A673 (cell line): ENCODE data around the gene CST8.

Experiments used
- EZH2 ChIP-seq: fragments of 200-600 bp; sonication (generic); IDR thresholded peaks from 2 replicates; pipeline ENCODE4 v1.6.1; 2017; ENCODE audit warnings: borderline replicate concordance, low read depth, mild to moderate bottlenecking, mixed read lengths, antibody characterized with exemption, low read length; ENCODE audit not compliant: poor library complexity, severe bottlenecking
- TF ChIP-seq, protein P1 (sequence below): fragments of 300-800, 200-600 bp; sonication (generic); conservative IDR thresholded peaks from 2 replicates; pipeline ENCODE4 v1.5.1; 2017; ENCODE audit warnings: low read depth, mild to moderate bottlenecking, antibody characterized with exemption, low read length, moderate library complexity, mixed read lengths

DNA sequence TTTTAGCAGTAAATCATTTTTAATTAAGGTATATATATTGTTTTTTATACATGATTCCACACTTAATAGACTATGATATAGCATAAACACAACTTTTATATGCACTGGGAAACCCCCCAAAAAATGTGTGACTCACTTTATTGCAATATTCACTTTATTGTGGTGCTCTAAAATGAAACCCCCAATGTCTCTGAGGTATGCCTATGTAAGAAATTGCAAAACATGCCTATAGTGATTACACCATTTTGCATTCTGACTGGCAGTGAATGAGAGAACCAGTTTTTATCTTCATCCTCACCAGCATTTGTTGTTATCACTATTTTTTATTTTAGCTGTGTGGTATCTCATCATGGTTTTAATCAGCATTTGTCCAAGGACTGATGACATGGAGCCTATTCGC lies 29.7 kb upstream of the CST8 start:
- no peak for TF ChIP-seq EZH2
- TF ChIP-seq, protein P1, sequence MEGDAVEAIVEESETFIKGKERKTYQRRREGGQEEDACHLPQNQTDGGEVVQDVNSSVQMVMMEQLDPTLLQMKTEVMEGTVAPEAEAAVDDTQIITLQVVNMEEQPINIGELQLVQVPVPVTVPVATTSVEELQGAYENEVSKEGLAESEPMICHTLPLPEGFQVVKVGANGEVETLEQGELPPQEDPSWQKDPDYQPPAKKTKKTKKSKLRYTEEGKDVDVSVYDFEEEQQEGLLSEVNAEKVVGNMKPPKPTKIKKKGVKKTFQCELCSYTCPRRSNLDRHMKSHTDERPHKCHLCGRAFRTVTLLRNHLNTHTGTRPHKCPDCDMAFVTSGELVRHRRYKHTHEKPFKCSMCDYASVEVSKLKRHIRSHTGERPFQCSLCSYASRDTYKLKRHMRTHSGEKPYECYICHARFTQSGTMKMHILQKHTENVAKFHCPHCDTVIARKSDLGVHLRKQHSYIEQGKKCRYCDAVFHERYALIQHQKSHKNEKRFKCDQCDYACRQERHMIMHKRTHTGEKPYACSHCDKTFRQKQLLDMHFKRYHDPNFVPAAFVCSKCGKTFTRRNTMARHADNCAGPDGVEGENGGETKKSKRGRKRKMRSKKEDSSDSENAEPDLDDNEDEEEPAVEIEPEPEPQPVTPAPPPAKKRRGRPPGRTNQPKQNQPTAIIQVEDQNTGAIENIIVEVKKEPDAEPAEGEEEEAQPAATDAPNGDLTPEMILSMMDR: no peak
